ENCODE data around the gene DYSF. TPM values are rescaled to one million over a fixed set of nuclear protein-coding genes. Genes with fewer than 3 reads are reported as not detected.
A peak's percentile ranks its signal among the peaks of the same experiment; 100 is the strongest.

The DYSF gene
- total RNA-seq, 1 donor from 2014 or later = 112 TPM

- Mint-ChIP-seq H3K27me3 (ENCODE audit: low read depth) (no peaks in the 10 kb centered on the region), H3K36me3 (ENCODE audit: low read depth) (peaks cover 15% of the 10 kb centered on the region), H3K9me3 (ENCODE audit: low read depth) (no peaks in the 10 kb centered on the region), H3K4me1 (ENCODE audit: low read depth) (peaks cover 2% of the 10 kb centered on the region), H3K27ac (ENCODE audit: unreplicated experiment) (no peak overlapping the region), H3K4me3 (ENCODE audit: unreplicated experiment) (no peak overlapping the region)
- TF ChIP-seq CTCF (IDR thresholded peaks at IDR 0.05) = no peak
- DNase-seq (ENCODE audit: low spot score) = no peak
Measured at GRCh38 chr2:71571945-71572344, 118.6 kb downstream of the DYSF start.

- TF ChIP-seq CTCF (IDR thresholded peaks at IDR 0.05) = no peak
- Mint-ChIP-seq H3K36me3 (ENCODE audit: low read depth) (peaks cover 20% of the 10 kb centered on the region), H3K4me3 (ENCODE audit: unreplicated experiment) (no peak overlapping the region), H3K4me1 (ENCODE audit: low read depth) (no peaks in the 10 kb centered on the region), H3K27ac (ENCODE audit: unreplicated experiment) (no peak overlapping the region), H3K27me3 (ENCODE audit: low read depth) (no peaks in the 10 kb centered on the region), H3K9me3 (ENCODE audit: low read depth) (no peaks in the 10 kb centered on the region)
- no peak for DNase-seq (ENCODE audit: low spot score)
Measured at GRCh38 chr2:71575966-71576365, 122.6 kb downstream of the DYSF start.

GRCh38 chr2:71576541-71576940, 123.2 kb downstream of the DYSF start:
- no peak overlapping the region for H3K27ac Mint-ChIP-seq (ENCODE audit: unreplicated experiment)

GRCh38 chr2:71577209-71577608, 123.8 kb downstream of the DYSF start:
- Mint-ChIP-seq H3K36me3 (ENCODE audit: low read depth) (peaks cover 22% of the 10 kb centered on the region), H3K4me3 (ENCODE audit: unreplicated experiment) (no peak overlapping the region), H3K9me3 (ENCODE audit: low read depth) (no peaks in the 10 kb centered on the region), H3K27ac (ENCODE audit: unreplicated experiment) (no peak overlapping the region), H3K4me1 (ENCODE audit: low read depth) (no peaks in the 10 kb centered on the region), H3K27me3 (ENCODE audit: low read depth) (no peaks in the 10 kb centered on the region)
- no peak for TF ChIP-seq CTCF (IDR thresholded peaks at IDR 0.05)
- DNase-seq (ENCODE audit: low spot score) = no peak

More at GRCh38 chr2:71576541-71576940, 123.2 kb downstream of the DYSF start:
- no peak for TF ChIP-seq CTCF (IDR thresholded peaks at IDR 0.05)
- Mint-ChIP-seq H3K27me3 (ENCODE audit: low read depth) (no peaks in the 10 kb centered on the region), H3K9me3 (ENCODE audit: low read depth) (no peaks in the 10 kb centered on the region), H3K36me3 (ENCODE audit: low read depth) (peaks cover 22% of the 10 kb centered on the region), H3K4me3 (ENCODE audit: unreplicated experiment) (no peak overlapping the region), H3K4me1 (ENCODE audit: low read depth) (no peaks in the 10 kb centered on the region)
- DNase-seq (ENCODE audit: low spot score) = no peak

- Mint-ChIP-seq H3K4me1 (ENCODE audit: low read depth) (peaks cover 9% of the 10 kb centered on the region), H3K9me3 (ENCODE audit: low read depth) (no peaks in the 10 kb centered on the region), H3K4me3 (ENCODE audit: unreplicated experiment) (no peak overlapping the region), H3K27me3 (ENCODE audit: low read depth) (no peaks in the 10 kb centered on the region), H3K27ac (ENCODE audit: unreplicated experiment) (peak overlapping the region; percentile 23), H3K36me3 (ENCODE audit: low read depth) (peaks cover 25% of the 10 kb centered on the region)
- no peak for TF ChIP-seq CTCF (IDR thresholded peaks at IDR 0.05)
- no peak for DNase-seq (ENCODE audit: low spot score)
Measured at GRCh38 chr2:71578767-71579342, 125.5 kb downstream of the DYSF start.
